OCI-LY7 (cell line): ENCODE measurements around the gene POU2F3. TPM values are rescaled to one million over a fixed set of nuclear protein-coding genes. Genes with fewer than 3 reads are reported as not detected.
A peak's percentile ranks its signal among the peaks of the same experiment; 100 is the strongest.

Experiments
- BruUV-seq: library from RNA; stranded (reverse); fragments of 400-500 nt; replicated peaks from 2 replicates; lab custom pipeline; 2021; lab: Mats Ljungman, UMichigan
- CTCF ChIA-PET: fragments of 300-600 bp; sonication (Branson Sonifier 250); formaldehyde crosslinking; loops from one replicate; lab custom pipeline; 2022; ENCODE audit warnings: antibody characterized with exemption; ENCODE audit not compliant: unreplicated experiment; lab: Charles Lee
- POLR2A ChIA-PET: fragments of 300-600 bp; sonication (Branson Sonifier 250); formaldehyde crosslinking; loops from one replicate; lab custom pipeline; 2022; ENCODE audit warnings: antibody characterized with exemption; lab: Charles Lee
- DNase-seq: peaks from one replicate; pipeline ENCODE4 v3.0.0-alpha.2; 2015; ENCODE audit warnings: low spot score
- H2AFZ ChIP-seq: fragments of 200-600 bp; sonication (generic), shearing (Covaris generic); 2 replicates; pipeline ENCODE4 v1.6.1; 2014; ENCODE audit warnings: mild to moderate bottlenecking, antibody characterized with exemption, low read length, moderate library complexity
- H3K27ac ChIP-seq: fragments of 200-600 bp; sonication (generic); 2 replicates; pipeline ENCODE4 v1.5.1; 2014; ENCODE audit warnings: mixed run types, low read depth, mild to moderate bottlenecking, moderate library complexity, low read length, inconsistent platforms; ENCODE audit not compliant: poor library complexity, severe bottlenecking
- H3K36me3 ChIP-seq: fragments of 200-600 bp; sonication (generic); 2 replicates; pipeline ENCODE4 v1.6.1; 2014; ENCODE audit warnings: mild to moderate bottlenecking, antibody characterized with exemption, low read length, moderate library complexity, mixed read lengths; ENCODE audit not compliant: insufficient read depth
- H3K4me1 ChIP-seq: fragments of 200-600 bp; sonication (generic); 2 replicates; pipeline ENCODE4 v1.5.1; 2014; ENCODE audit warnings: mild to moderate bottlenecking, low read length; ENCODE audit not compliant: insufficient read depth, poor library complexity, severe bottlenecking
- H3K4me2 ChIP-seq: fragments of 200-600 bp; sonication (generic); 2 replicates; pipeline ENCODE4 v1.6.1; 2014; ENCODE audit warnings: mild to moderate bottlenecking, low read length
- H3K4me3 ChIP-seq: fragments of 200-600 bp; sonication (generic); 2 replicates; pipeline ENCODE4 v1.5.1; 2014; ENCODE audit warnings: mild to moderate bottlenecking, low read depth, low read length; ENCODE audit not compliant: poor library complexity, severe bottlenecking
- H3K79me2 ChIP-seq: fragments of 200-600 bp; sonication (generic); 2 replicates; pipeline ENCODE4 v1.6.1; 2016; ENCODE audit warnings: low read depth, mild to moderate bottlenecking, low read length, moderate library complexity, mixed read lengths; ENCODE audit not compliant: insufficient read depth
- H3K9me2 ChIP-seq: fragments of 200-600 bp; sonication (generic); 2 replicates; pipeline ENCODE4 v1.6.1; 2016; ENCODE audit warnings: mild to moderate bottlenecking, low read length, mixed read lengths; ENCODE audit not compliant: insufficient read depth
- H3K9me3 ChIP-seq: fragments of 200-600 bp; sonication (generic); 2 replicates; pipeline ENCODE4 v1.6.1; 2014; ENCODE audit warnings: mild to moderate bottlenecking, mixed run types, low read length, mixed read lengths
- H4K20me1 ChIP-seq: fragments of 200-600 bp; sonication (generic); 2 replicates; pipeline ENCODE4 v1.6.1; 2014; ENCODE audit warnings: mild to moderate bottlenecking, antibody characterized with exemption, low read length, moderate library complexity, mixed read lengths; ENCODE audit not compliant: insufficient read depth
- CTCF ChIP-seq: fragments of 200-600 bp; sonication (generic); conservative IDR thresholded peaks from 2 replicates; pipeline ENCODE4 v1.5.1; 2014; ENCODE audit warnings: mild to moderate bottlenecking, antibody characterized with exemption, low read length, moderate library complexity, mixed read lengths
- EZH2phosphoT487 ChIP-seq: fragments of 200-600 bp; sonication (generic); IDR thresholded peaks from 2 replicates; pipeline ENCODE4 v1.6.1; 2018; ENCODE audit warnings: low read depth, borderline replicate concordance, mild to moderate bottlenecking, mixed run types, antibody characterized with exemption, low read length, moderate library complexity, mixed read lengths
- intact Hi-C: fragments of 100-400 bp; cut with micrococcal nuclease; formaldehyde crosslinking; loops from one replicate; pipeline ENCODE4 v1.10.0; 2022; ENCODE audit not compliant: unreplicated experiment
- total RNA-seq, 2 experiments: library from RNA; depleted of rRNA in 1 of 2; stranded (reverse); fragments of >200 nt in 1 of 2; shearing (Covaris generic) in 1 of 2; gene quantifications; 2 replicates each; pipeline ENCODE4 v1.2.3, GENCODE V29; 2014 to 2022

POU2F3 gene
- total RNA-seq, 2 experiments from 2014 or later: 0.16 TPM; not detected in 1

- Histone ChIP-seq H3K27ac (no peak overlapping the region), H3K79me2 (no peaks in the 10 kb centered on the region), H3K36me3 (no peaks in the 10 kb centered on the region), H3K9me3 (no peaks in the 10 kb centered on the region), H3K4me2 (no peak overlapping the region), H2AFZ (no peak overlapping the region), H3K4me3 (no peak overlapping the region), H4K20me1 (no peaks in the 10 kb centered on the region), H3K9me2 (no peaks in the 10 kb centered on the region), H3K4me1 (peaks cover 8% of the 10 kb centered on the region)
- TF ChIP-seq EZH2phosphoT487 (no peak), CTCF (peak; percentile 77)
- CTCF ChIA-PET: no interaction called here
- POLR2A ChIA-PET: no interaction called here
- BruUV-seq: no TSS peak
- DNase-seq: peak; percentile 25
- intact Hi-C loops: loop anchor here (1.0 kb wide), 1 partner anchor 57 kb away; no protein-coding TSS in a partner anchor
These were observed 10.2 kb upstream of the POU2F3 start for GRCh38 chr11:120229451-120230424.

- Histone ChIP-seq H3K9me3 (no peaks in the 10 kb centered on the region), H3K36me3 (no peaks in the 10 kb centered on the region), H3K27ac (no peak overlapping the region), H2AFZ (no peak overlapping the region), H3K4me3 (no peak overlapping the region), H3K4me1 (no peaks in the 10 kb centered on the region), H3K9me2 (no peaks in the 10 kb centered on the region), H4K20me1 (no peaks in the 10 kb centered on the region), H3K4me2 (no peak overlapping the region), H3K79me2 (no peaks in the 10 kb centered on the region)
- intact Hi-C loops: loop anchor here (1.0 kb wide), 1 partner anchor 58 kb away; no protein-coding TSS in a partner anchor
- CTCF ChIA-PET: no interaction called here
- POLR2A ChIA-PET: interaction anchor here (0.6 kb wide), 1 partner anchor 1866 kb away, joined by 3 read pairs; no protein-coding TSS in a partner anchor
- no TSS peak for BruUV-seq
- DNase-seq: no peak
- TF ChIP-seq EZH2phosphoT487 (no peak), CTCF (no peak)
These were observed 9.4 kb upstream of the POU2F3 start for GRCh38 chr11:120230433-120231071.
